ENCODE data around the gene MEMO1.
A peak's percentile ranks its signal among the peaks of the same experiment; 100 is the strongest.
"Not testable (repeated sequence)": the region's sequence is repeated elsewhere in the genome, so short reads cannot be mapped to it uniquely, and the experiment has no call there.

The MEMO1 gene

DNA sequence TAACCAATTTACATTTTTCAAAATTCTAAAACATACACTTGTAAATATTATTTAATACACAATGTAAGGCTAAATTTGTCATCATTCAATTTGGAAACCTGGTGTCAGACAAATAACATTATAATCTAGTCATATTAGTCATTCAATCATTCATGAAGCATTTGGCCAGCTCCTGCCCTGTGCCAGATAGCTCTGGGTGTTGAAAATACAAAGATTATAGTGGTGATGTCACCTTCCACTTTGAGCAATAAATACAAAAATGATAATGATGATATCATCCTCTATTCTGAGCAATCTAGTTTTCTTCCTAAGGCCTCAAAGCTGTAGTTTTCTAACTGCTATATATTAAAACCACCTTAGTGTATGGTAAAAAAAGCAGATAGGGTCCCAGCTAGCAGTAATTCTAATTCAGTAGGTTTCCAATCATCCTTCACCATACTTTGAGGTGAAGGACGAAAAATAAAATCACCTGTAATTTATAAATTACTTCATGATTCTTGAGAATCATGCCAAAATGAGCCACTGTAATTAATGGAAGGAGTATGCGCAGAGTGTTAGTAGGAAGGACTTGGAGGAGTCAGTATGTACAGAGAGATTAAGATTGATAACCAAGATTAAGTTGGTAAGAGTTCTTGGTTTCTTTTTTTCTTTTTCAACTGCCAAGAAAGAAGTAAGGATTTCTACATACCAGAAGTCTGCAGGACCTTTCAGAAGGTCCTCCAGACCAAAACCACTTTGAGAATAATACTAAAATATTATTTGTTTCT, 23.2 kb downstream of the MEMO1 start:
- Mint-ChIP-seq H3K27me3 (ENCODE audit: low read depth) (no peaks in the 10 kb centered on the region), H3K4me3 (no peak overlapping the region), H3K27ac (peak overlapping the region; percentile 2), H3K9me3 (no peaks in the 10 kb centered on the region), H3K4me1 (ENCODE audit: low read depth) (peaks cover 22% of the 10 kb centered on the region), H3K36me3 (ENCODE audit: low read depth) (peaks cover 15% of the 10 kb centered on the region)
- DNase-seq (ENCODE audit: low spot score): no peak

DNA sequence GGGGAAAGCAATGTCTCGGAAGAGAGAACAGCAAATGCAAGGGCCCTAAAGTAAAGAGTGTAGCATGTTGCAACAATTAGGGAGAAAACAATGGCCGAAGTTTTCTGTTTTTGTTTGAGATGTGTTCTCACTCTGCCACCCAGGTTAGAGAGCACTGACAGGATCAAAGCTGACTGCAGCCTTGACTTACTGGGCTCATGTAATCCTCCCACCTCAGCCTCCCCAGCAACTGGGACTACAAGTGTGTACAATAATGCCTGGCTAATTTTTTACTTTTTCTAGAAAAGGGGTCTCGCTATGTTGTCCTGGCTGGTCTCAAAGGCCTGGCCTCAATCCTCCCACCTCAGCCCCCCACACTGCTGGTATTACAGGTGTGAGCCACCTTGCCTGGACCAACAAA, 23.9 kb downstream of the MEMO1 start:
- Mint-ChIP-seq H3K9me3 (no peaks in the 10 kb centered on the region), H3K27ac (no peak overlapping the region), H3K36me3 (ENCODE audit: low read depth) (peaks cover 13% of the 10 kb centered on the region), H3K4me1 (ENCODE audit: low read depth) (peaks cover 18% of the 10 kb centered on the region), H3K4me3 (no peak overlapping the region), H3K27me3 (ENCODE audit: low read depth) (no peaks in the 10 kb centered on the region)
- DNase-seq (ENCODE audit: low spot score): no peak

DNA sequence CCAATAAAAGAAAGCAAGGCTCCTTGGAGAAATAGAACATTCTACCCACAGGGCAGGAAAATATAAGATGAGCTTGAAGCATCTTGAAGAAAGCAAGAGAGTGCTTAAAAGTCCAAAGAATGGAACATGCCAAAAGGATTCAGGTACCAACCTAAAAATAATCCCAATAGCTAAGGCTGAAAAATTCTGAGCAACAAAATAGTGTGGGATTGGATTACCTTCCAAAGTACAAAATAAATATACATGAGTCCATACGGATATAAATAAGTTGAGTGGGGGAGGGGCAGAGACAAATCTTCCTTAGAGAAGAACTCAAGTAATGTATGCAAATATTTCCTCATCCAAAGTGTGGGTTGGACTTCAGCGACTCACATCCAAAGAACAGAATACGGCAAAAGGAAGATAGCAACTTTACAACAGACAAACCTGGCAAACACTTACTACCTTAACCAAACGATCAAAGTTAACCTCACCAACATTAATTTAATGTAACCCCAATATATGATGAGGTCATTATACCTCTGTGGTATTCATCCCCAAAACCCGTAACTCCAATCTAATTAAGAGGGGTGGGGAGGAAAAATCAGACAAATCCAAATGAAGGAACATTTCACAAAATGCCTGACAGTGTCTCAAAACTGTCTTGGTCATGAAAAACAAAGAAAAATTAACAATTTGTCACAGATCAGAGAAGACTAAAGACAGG, 26.9 kb downstream of the MEMO1 start:
- no peak overlapping the region for H3K4me3 Mint-ChIP-seq
- H3K27ac Mint-ChIP-seq: no peak overlapping the region
- no peaks in the 10 kb centered on the region for H3K27me3 Mint-ChIP-seq (ENCODE audit: low read depth)
- H3K9me3 Mint-ChIP-seq: peaks cover under 1% of the 10 kb centered on the region
- H3K4me1 Mint-ChIP-seq (ENCODE audit: low read depth): peaks cover 26% of the 10 kb centered on the region
- peaks cover 12% of the 10 kb centered on the region for H3K36me3 Mint-ChIP-seq (ENCODE audit: low read depth)
- no peak for DNase-seq (ENCODE audit: low spot score)

DNA sequence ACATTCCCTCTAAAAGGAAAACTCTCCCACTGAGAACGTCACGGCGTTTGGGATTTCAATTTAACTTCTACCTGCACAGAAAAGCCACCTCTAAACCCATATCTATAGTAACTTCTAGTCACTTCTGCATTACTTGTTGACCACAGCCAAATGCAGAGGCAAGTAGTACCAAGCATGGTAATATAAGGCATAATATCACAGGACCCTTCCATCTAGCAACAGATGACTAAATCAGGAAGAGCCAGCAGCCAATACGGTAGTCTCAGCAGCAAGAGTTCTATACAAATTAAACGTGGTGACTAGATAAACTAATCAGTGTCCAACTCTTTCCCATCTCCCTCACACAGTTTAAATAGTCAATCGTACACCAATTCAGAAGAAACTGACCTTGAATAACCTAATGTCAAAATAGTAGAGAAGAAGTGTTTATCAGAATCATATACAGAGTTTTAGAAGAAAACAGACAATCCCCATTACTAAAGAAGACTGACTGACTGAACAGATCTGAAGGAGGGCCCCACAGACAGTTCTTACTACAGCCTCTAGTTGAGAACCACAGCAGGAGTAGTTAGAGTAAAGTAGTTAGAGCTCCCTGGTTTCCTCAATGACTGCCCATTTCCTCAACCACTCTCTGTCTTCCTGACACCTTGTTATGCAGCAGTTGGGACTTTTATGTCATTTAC, 30.0 kb downstream of the MEMO1 start:
- Mint-ChIP-seq H3K4me1 (ENCODE audit: low read depth) (peaks cover 19% of the 10 kb centered on the region), H3K27me3 (ENCODE audit: low read depth) (no peaks in the 10 kb centered on the region), H3K4me3 (no peak overlapping the region), H3K9me3 (peaks cover 3% of the 10 kb centered on the region), H3K27ac (peak overlapping the region; percentile 72), H3K36me3 (ENCODE audit: low read depth) (peaks cover 12% of the 10 kb centered on the region)
- no peak for DNase-seq (ENCODE audit: low spot score)

DNA sequence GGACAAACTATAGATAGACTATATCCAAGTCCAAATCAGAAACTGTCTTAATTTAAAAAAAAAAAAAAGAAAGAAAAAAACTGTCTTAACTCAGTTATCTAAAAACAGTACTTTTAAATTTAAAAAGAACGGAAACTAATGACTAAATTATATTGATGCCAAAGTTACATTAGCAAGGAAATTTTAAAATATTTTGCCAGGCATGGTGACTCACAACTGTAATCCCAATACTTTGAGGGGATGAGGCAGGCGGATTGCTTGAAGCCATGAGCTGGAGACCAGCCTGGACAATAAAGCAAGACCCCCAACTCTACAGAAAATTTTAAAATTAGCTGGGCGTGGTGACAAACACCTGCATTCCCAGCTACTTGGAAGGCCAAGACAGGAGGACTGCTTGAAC, 30.9 kb downstream of the MEMO1 start:
- Mint-ChIP-seq H3K36me3 (ENCODE audit: low read depth) (peaks cover 14% of the 10 kb centered on the region), H3K4me1 (ENCODE audit: low read depth) (peaks cover 19% of the 10 kb centered on the region), H3K27me3 (ENCODE audit: low read depth) (no peaks in the 10 kb centered on the region), H3K9me3 (peaks cover 3% of the 10 kb centered on the region), H3K27ac (no peak overlapping the region), H3K4me3 (no peak overlapping the region)
- no peak for DNase-seq (ENCODE audit: low spot score)

DNA sequence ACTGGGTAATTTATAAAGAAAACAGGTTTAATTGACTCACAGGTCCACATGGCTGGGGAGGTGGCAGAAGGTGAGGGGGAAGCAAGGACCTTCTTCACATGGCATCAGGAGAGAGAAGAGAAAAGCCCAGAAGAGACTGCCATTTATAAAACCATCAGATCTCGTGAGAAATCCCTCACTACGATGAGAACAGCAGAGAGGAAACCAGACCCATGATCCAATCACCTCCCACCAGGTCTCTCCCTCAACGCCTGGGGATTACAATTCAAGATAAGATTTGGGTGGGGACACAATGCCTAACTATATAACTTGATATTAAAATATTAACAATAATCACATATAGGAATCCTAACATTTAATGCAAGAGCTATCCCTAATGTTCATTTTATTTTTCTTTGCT, 31.8 kb downstream of the MEMO1 start:
- no peaks in the 10 kb centered on the region for H3K27me3 Mint-ChIP-seq (ENCODE audit: low read depth)
- H3K9me3 Mint-ChIP-seq: peaks cover 3% of the 10 kb centered on the region
- H3K36me3 Mint-ChIP-seq (ENCODE audit: low read depth): peaks cover 10% of the 10 kb centered on the region
- no peak overlapping the region for H3K4me3 Mint-ChIP-seq
- H3K27ac Mint-ChIP-seq: no peak overlapping the region
- no peak for DNase-seq (ENCODE audit: low spot score)
- peaks cover 22% of the 10 kb centered on the region for H3K4me1 Mint-ChIP-seq (ENCODE audit: low read depth)

DNA sequence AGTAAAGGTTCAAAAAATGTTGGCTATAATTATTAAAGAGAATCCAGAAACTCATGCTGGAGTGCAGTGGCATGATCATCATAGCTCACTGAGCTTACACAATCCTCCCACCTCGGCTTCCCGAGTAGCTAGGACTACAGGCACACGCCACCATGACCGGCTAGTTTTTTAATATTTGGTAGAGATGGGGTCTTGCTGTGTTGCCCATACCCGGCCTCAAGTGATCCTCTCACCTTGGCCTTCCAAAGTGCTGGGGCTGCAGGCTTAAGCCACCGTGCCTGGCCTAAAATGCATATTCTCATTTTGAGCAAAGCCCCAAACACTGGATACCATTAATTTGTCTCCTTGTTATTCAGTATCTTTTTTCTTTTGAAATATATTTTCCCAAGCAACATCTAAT, 32.4 kb downstream of the MEMO1 start:
- Mint-ChIP-seq H3K36me3 (ENCODE audit: low read depth) (peaks cover 12% of the 10 kb centered on the region), H3K4me1 (ENCODE audit: low read depth) (peaks cover 22% of the 10 kb centered on the region), H3K27ac (no peak overlapping the region), H3K9me3 (peaks cover 3% of the 10 kb centered on the region), H3K27me3 (ENCODE audit: low read depth) (no peaks in the 10 kb centered on the region), H3K4me3 (no peak overlapping the region)
- no peak for DNase-seq (ENCODE audit: low spot score)

DNA sequence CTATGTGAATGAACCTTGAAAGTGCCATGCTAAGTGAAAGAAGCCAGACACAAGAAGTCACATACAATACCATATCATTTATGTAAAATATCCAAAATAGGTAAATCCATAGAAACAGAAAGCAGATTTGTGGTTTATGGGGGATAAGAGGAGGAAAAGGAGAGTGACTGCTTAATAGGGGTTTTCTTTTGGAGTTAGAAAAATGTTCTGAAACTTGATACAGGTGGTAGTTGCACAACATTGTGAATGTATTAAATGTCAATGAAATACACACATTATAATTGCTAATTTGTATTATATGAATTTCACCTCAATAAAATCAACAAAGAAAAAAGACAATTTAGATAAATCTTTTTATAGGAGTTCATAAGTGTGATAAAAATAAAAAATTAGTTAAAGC, 37.1 kb downstream of the MEMO1 start:
- DNase-seq (ENCODE audit: low spot score): no peak
- Mint-ChIP-seq H3K4me1 (ENCODE audit: low read depth) (peaks cover 12% of the 10 kb centered on the region), H3K36me3 (ENCODE audit: low read depth) (peaks cover 9% of the 10 kb centered on the region), H3K27me3 (ENCODE audit: low read depth) (no peaks in the 10 kb centered on the region), H3K4me3 (no peak overlapping the region), H3K27ac (no peak overlapping the region), H3K9me3 (no peaks in the 10 kb centered on the region)

DNA sequence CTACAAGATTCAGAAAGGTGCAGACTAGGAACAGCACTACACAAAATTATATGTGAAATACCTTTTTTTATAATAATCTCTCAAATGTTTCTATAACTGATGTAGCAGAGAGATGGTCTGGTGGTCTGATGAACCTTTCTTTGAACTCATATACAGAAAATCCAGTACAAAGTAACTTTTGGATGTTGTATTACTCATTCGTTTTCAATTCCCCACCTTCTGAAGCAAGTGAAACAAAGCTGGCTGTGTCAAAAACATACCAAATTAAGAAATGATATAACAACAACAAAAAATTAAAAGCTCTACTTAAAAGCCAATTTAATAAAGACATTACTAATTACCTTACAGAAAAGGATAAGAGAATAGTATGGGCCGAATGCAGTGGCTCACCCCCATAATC, 38.7 kb downstream of the MEMO1 start:
- Mint-ChIP-seq H3K9me3 (no peaks in the 10 kb centered on the region), H3K36me3 (ENCODE audit: low read depth) (peaks cover 9% of the 10 kb centered on the region), H3K27ac (no peak overlapping the region), H3K27me3 (ENCODE audit: low read depth) (no peaks in the 10 kb centered on the region), H3K4me3 (no peak overlapping the region), H3K4me1 (ENCODE audit: low read depth) (peaks cover 12% of the 10 kb centered on the region)
- no peak for DNase-seq (ENCODE audit: low spot score)

DNA sequence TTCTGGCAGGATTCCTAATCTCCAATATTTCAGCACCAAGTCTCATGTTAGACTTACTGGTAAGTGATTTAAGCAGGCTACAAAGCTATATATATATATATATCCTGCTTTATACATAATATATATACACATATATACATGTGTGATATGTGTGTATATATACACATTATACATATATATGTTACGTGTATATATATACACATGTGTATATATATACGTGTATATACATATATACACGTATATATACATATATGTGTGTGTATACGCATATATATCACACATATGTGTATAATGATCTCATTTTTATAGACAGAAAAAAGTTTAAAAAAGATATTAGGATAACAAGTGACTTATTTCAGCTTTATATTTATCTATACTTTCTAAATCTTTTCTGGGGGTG, 41.6 kb downstream of the MEMO1 start:
- Mint-ChIP-seq H3K4me3 (no peak overlapping the region), H3K27ac (no peak overlapping the region), H3K27me3 (ENCODE audit: low read depth) (no peaks in the 10 kb centered on the region), H3K4me1 (ENCODE audit: low read depth) (peaks cover 15% of the 10 kb centered on the region), H3K36me3 (ENCODE audit: low read depth) (peaks cover 6% of the 10 kb centered on the region), H3K9me3 (no peaks in the 10 kb centered on the region)
- DNase-seq (ENCODE audit: low spot score): no peak

DNA sequence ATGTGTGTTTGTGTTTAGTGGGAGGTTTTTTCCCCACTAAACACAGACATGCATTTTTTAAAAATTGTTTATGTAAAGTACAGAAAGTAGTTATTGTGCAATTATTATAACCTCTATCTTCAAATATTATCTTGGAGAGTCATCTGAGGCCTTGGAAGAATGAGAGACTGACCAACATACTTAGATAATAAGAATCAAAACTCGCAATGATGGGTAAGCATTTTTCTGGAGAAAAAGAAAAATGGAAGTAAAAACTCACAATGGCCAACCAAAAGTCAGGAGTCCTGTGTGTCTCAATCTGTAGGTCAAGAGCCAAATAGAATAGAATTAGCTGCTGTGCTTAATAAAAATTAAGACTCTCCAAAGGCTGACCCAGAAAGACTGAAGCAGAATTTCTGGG, 43.0 kb downstream of the MEMO1 start:
- Mint-ChIP-seq H3K9me3 (peaks cover 4% of the 10 kb centered on the region), H3K36me3 (ENCODE audit: low read depth) (peaks cover 6% of the 10 kb centered on the region), H3K27ac (no peak overlapping the region), H3K27me3 (ENCODE audit: low read depth) (no peaks in the 10 kb centered on the region), H3K4me3 (no peak overlapping the region), H3K4me1 (ENCODE audit: low read depth) (peaks cover 18% of the 10 kb centered on the region)
- no peak for DNase-seq (ENCODE audit: low spot score)

DNA sequence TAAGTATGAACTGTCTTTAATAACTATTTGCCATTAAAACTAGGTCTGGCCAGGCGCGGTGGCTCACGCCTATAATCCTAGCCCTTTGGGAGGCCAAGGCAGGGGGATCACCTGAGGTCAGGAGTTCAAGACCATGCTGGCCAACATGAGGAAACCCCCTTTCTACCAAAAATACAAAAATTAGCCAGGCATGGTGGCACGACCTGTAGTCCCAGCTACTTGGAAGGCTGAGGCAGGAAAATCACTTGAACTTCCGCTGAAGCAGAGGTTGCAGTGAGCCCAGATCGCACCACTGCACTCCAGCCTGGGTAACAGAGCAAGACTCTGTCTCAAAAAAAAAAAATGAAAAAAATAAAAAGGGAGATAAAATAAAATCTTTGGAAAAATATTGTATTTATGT, 44.4 kb downstream of the MEMO1 start:
- H3K4me1 Mint-ChIP-seq (ENCODE audit: low read depth): peaks cover 25% of the 10 kb centered on the region
- not testable (repeated sequence) for H3K36me3 Mint-ChIP-seq (ENCODE audit: low read depth); H3K27me3 Mint-ChIP-seq (ENCODE audit: low read depth)

DNA sequence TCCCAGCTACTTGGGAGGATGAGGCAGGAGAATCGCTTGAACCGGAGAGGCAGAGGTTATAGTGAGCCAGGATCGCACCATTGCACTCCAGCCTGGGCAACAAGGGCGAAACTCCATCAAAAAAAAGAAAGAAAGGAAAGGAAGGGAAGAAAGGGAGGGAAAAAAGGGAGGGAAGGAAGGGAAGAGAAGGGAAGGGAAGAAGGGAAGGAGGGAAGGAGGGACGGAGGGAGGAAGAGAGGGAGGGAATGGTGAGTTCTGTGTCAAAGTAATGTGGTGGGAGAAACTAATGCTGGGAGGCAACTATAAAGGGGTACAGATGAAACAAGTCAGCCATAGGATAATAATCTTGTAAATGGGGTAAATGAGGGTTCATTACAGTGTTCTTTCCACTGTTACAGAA, 45.7 kb downstream of the MEMO1 start:
- peaks cover 29% of the 10 kb centered on the region for H3K4me1 Mint-ChIP-seq (ENCODE audit: low read depth)
- H3K27me3 Mint-ChIP-seq (ENCODE audit: low read depth): no peaks in the 10 kb centered on the region
- H3K4me3 Mint-ChIP-seq: no peak overlapping the region
- H3K9me3 Mint-ChIP-seq: peaks cover 4% of the 10 kb centered on the region
- no peak overlapping the region for H3K27ac Mint-ChIP-seq
- DNase-seq (ENCODE audit: low spot score): no peak
- H3K36me3 Mint-ChIP-seq (ENCODE audit: low read depth): peaks cover 4% of the 10 kb centered on the region

More for the DNA sequence above, 44.4 kb downstream of the MEMO1 start:
- not testable (repeated sequence) for DNase-seq (ENCODE audit: low spot score); H3K4me3 Mint-ChIP-seq; H3K9me3 Mint-ChIP-seq; H3K27ac Mint-ChIP-seq

DNA sequence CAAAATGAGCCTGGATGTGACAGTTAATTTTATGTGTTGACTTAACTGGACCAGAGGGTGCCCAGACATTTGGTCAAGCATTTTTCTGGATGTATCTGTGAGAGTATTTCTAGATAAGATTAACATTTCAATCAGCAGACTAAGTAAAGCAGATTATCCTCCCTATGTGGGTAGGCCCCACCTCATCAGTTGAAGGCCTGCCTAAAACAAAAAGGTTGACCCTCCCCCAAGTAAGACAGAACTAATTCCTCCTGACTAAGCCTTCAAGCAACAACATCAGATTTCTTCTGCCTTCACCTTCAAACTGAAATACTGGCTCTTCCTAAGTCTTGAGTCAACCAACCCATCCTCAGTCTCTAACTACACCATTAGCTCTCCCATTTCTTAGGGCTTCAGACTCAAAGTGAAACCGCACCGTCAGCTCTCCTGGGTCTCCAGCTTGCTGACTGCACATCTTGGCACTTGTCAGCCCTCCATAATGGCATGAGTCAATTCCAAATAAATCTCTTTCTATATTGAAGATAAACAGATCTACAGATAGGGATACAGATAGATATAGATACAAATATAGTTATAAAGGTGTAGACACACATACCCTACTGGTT, 47.9 kb downstream of the MEMO1 start:
- DNase-seq (ENCODE audit: low spot score): peak; percentile 49
- H3K27ac Mint-ChIP-seq: peak overlapping the region; percentile 69
- peak overlapping the region; percentile 18 for H3K4me3 Mint-ChIP-seq
- H3K9me3 Mint-ChIP-seq: peaks cover 4% of the 10 kb centered on the region
- H3K36me3 Mint-ChIP-seq (ENCODE audit: low read depth): peaks cover 4% of the 10 kb centered on the region
- peaks cover 47% of the 10 kb centered on the region for H3K4me1 Mint-ChIP-seq (ENCODE audit: low read depth)
- no peaks in the 10 kb centered on the region for H3K27me3 Mint-ChIP-seq (ENCODE audit: low read depth)
